Measurements from ENCODE around the gene GZMB.
"Not testable (repeated sequence)": the region's sequence is repeated elsewhere in the genome, so short reads cannot be mapped to it uniquely, and the experiment has no call there.

The GZMB gene

DNA sequence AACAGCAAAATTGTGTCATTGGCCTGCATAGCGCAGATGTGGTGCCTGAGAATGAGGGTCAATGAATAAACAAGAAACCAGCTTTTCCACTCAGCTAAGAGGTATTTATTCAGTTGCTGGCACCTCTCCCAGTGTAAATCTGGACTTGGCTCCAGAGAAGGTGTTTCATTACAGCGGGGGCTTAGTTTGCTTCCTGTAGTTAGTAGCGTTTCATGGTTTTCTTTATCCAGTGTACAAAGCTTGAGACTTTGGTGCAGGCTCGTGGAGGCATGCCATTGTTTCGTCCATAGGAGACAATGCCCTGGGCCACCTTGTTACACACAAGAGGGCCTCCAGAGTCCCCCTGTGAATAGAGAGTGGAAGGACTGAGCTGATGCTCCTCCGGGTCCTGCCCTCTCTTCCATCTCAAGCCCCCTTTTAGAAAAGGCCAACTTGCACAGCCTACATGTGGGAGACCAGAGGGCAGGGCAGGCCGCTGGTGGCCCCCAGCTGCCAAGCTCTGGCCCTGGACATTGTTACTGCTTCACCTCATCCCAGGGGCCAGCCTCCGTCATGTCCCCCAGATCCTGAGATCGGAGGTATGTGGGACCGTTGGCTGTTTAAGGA lies 3.0 kb downstream of the GZMB start:
- DNase-seq: peak; percentile 58

- DNase-seq: peak; percentile 59
These were observed 3.7 kb downstream of the GZMB start for GRCh38 chr14:24630087-24630871.

DNA sequence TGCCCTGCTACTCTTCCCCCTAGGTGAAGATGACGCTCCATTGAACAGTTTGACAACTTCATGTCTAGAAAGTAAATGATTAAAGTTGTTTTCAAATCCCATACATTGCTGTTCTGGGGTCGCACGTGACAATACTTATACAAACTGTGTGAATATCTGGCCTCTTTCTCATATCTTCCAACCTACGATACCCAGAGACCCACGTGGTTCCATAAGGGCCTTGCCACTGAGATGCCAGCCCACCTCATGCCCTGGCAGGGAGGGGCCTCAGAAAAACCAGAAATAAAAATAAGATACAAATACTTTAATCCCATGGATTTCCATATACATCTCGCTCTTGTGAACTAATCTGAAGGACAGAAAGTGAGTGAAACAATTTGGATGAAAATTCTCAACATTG lies 4.5 kb downstream of the GZMB start:
- no peak for DNase-seq

DNA sequence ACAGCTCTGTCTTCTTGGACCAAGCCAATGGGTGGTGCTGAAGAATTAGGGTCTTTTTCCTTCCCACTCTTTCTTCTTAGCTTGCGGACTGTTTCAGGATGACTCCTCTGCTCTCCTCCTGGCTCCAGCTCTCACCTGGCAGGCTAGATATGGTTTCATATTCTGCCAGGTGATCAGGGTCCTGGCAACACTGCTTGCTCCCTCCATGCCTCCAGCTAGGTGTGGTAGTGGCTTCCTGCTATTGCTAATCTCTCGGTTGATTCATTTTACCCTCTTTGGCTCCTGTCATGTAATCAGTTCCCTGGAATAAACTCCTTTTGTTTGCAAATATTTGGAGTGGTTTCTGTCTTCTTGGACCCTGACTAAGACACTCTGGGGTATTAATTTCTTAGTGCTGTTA lies 20.2 kb downstream of the GZMB start:
- DNase-seq: no peak

DNA sequence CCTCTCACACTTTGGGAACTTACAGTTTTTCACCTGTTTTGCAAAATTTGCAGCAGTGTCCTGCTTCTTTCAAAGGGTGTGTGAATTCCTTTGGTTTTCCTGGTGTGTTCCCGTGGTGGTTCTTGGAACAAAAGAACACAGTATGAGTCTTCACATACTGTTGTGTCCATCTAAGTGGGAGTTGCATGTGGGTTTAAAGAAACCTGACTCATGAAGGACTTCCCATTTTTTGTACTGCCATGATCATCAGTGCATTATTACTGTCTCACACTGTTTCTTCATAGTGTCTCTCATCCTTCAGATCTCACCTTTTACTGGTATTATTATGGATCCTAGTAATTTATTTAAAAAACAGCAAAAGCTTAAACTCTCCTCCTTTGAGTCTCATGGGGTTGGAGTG lies 20.7 kb downstream of the GZMB start:
- DNase-seq: no peak

DNA sequence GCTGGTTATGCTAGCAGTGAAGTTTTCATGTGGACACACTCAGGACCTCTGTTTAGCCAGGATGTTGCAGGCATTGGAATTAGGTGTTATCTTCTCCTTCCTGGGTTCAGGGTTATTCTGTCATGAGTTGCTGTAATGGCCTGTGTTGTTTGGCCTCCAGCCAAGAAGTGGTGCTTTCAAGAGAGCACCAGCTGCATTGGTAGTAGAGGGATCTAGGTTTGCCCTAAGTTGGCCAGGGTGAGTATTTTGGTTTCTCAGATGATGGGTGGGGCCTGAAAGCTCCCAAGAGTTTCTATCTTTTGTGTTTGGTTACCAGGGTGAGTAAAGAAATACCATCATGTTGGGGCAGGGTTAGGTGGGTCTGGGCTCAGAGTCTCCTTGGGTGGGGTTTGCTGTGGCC lies 21.8 kb downstream of the GZMB start:
- no peak for DNase-seq

- DNase-seq: no peak
These were observed 24.2 kb downstream of the GZMB start, which contains the start of gene GZMH for GRCh38 chr14:24609655-24610344. Gene GZMH, minus strand, starts transcription at chr14:24609685. Its CDS starts 72 bp downstream, at chr14:24609613.

DNA sequence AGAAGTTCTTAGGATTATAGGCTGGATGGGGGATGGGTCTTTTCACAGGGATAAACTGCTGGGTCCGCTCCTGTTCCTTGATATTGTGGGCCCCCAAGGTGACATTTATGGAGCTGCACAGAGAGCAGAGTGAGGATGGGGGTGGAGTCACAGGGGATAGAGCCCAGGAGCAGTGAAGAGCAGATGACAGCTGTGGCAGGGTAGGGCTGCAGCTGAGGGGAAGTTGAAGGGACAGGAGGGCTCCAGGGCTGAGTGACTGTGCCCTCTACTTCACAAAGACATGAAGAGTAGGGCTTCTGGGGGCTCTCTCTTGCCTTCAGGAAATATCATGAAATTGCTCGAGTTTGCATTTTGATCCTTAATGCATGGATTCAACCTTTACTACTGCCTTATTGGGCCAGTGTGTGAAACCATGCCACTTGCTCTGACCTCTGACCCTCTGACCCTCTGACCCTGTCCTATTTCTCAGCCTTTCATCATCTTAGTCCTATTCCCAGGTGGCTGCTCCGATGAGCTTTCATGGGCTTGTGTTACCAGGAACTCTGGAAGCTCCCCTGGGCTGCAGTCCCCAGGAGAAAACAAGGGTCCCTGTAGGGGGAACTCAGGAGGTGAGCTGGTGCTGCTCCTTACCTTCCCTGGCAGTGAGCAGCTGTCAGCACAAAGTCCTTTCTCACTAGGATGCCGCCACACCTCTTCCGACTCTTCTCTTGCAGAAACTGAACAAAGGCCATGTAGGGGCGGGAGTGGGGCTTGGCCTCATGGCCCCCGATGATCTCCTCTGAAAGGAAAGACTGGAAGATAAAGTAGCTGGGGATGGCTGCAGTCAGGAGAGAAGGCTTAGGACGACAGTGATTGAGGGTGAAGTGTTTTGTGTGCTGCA lies 26.1 kb downstream of the GZMB start:
- no peak for DNase-seq

- no peak for DNase-seq
These were observed 26.9 kb downstream of the GZMB start for GRCh38 chr14:24607081-24607480.

- DNase-seq: no peak
These were observed 27.7 kb downstream of the GZMB start for GRCh38 chr14:24606297-24606696.

GRCh38 chr14:24605435-24606190 lies 28.4 kb downstream of the GZMB start:
- peak; percentile 91 for DNase-seq

- DNase-seq: no peak
These were observed 36.6 kb downstream of the GZMB start for GRCh38 chr14:24597403-24597802.

DNA sequence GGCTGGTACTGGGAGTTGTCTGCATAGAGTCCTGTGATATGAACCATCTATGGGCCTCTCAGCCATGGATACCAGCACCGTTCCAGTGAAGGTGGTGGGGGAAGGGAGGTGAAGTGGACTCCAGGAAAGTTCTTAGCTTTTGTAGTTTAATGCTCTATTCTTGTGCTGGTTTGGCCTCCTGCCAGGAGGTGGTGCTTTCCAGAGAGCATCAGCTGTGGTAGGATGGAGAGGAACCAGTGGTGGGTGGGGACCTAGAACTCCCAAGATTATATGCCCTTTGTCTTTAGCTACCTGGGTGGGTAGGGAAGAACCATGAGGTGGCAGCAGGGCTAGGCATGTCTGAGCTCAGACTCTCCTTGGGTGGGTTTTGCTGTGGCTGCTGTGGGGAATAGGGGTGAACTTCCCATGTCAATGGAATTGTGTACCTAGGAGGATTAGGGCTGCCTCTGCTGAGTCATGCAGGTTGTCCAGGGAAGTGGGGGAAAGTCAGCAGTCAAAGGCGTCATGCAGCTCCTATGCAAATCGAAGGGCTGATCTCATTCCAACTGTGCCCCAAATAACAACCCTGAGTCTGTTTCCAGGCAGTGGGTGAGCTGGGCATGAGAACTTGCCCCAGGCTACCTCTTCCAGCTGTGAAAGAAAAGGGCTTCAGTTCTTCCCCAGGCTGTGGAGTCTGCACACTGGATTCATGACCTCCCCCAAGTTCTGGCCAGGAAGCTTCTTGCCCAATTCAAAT lies 38.7 kb downstream of the GZMB start:
- DNase-seq: no peak

GRCh38 chr14:24591004-24591403 lies 43.0 kb downstream of the GZMB start:
- DNase-seq: not testable (repeated sequence)

GRCh38 chr14:24584402-24584801 lies 49.6 kb downstream of the GZMB start:
- DNase-seq: not testable (repeated sequence)
